GM19238 (cell line): ENCODE measurements around the gene IRF2BP1.
"Not testable (repeated sequence)": the region's sequence is repeated elsewhere in the genome, so short reads cannot be mapped to it uniquely, and the experiment has no call there.

Experiments used
- DNase-seq: peaks from one replicate; pipeline ENCODE4 v3.0.0; 2011; ENCODE audit warnings: low spot score; ENCODE audit not compliant: insufficient read length

IRF2BP1 gene

DNA sequence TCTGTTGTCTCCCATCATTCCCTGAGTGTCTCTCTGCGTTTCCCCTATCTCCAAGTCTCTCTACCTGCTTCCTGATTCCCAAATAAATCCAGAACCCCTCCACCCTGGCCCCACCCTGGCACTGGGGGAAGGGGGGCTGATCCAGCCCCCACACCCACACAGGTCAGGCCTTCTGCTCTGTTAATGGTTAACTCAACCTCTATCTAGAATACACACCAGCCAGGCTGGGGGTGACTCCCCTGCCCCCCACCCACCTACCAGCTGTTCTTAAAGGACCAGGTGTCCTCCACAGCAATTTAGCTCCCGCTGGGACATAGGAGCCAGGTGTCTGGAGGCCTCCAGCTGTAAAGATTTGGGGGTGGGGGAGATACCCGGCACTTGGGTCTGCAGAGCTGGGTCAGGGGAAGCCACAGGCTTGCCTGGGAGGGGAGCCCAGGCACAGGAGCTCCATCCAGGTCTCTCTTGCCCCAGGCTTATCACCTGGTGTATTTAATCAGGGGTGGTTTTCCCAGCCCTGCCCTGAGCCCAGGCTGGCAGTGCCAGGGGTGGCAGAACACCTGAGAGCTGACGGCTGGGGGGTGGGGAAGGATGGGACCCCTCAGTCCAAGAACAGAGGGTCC, 3.9 kb downstream of the IRF2BP1 start:
- no peak for DNase-seq

DNA sequence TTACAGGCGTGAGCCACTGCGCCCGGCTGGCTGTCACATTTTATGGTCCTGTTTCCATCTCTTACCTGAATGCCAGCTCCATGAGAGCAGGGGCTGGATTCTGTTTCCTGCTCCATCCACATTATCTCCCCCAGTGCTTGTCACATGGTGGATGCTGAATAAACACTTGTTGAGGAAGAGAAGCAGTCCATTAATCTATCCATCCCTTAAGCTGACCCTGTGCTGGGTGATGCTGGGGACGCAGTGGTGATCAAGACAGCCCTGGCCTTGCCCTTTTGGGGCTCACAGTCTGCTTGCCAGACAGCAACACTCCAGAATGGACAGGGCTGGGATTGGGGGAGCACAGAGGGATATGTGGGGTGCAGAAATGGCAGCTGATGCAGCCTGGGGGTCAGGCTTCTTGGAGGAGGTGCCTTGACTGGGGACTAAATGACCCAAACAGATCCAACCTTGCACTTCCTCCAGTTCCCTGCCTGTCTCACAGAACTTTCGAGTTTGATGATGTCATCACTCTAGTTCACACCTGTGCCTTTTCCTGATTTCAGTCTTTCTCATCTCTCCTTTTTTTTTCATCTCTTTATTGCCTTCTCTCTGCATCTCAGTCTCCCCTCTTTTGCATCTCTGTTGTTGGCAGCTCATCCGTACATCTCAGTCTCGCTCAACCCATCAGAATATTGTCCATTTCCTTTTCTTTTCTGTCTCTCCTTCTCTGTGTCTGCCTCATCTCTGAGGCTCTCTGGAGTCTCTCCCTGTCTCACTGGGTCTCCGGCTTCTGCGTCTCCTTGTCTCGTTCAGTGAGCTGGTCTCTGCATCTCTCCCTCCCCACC, 4.6 kb downstream of the IRF2BP1 start:
- DNase-seq = no peak

DNA sequence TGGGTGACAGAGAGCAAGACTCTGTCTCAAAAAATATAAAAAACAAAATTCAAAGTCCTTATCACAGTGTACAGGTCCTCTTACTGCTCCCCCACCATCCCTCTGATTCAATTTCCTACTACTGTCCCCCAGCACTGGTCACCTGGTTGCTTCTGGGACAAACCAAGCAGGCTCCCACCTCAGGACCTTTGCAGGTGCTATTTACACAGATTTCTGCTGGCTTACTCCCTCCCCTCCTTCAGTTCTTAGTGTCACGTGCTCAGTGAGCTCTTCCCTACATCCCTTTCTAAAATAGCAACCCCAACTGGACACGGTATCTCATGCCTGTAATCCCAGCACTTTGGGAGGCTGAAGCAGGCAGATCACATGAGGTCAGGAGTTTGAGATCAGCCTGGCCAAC, 6.0 kb downstream of the IRF2BP1 start:
- no peak for DNase-seq

DNA sequence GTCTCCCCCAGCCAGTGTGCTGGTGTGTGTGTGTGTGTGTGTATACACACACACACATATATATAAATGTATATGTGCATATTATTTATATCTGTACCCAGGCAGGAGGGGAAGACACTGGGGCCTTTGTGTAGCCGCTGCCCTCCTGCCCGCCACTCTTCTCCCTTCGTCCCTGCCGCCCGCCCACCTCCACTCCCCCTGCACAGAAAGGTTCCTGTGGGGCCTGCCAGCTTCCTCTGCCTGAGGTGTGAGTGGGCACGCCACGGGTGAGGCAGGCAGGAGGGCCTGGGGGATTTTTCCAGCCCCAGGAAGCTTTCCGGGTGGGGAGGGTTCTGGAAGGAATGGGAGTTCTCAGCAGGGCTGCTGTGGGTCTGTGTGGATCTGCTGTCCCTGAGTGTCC, 6.9 kb downstream of the IRF2BP1 start:
- DNase-seq = no peak

DNA sequence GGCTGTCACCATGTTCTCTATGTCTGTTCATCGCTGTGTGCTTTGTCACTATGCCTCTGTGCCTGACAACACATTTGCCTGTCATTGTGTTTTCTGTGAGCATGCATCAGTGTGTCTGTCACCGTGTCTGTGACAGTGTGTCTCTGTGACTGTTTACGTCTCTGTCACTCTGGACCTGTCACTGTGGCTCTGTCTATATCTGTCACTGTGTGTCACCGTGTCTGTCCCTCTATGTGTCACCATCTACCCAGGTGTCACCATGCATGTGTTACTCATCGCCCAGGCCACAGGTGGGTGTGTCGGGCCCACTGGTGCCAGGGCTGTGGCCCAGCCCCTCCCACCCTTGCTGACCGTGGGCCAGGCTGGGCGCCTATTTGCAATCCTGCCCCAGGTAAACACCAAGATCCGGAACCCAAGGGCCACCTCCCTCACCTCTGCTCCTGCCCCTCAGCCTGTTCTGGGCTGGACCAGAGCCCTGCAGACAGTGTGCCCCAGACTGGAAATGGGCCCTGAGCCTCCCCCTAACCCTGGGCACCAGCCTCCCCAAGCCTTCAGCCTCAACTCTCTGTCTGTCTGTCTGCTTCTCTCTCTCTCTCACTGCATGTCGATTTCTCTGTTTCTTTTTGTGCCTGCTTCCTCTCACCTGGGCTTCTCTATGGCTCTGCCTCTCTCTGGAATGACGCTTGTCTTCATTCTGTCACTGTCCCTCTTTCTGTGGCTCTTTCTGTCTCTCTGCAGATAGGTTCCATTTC, 7.7 kb downstream of the IRF2BP1 start:
- DNase-seq = no peak

DNA sequence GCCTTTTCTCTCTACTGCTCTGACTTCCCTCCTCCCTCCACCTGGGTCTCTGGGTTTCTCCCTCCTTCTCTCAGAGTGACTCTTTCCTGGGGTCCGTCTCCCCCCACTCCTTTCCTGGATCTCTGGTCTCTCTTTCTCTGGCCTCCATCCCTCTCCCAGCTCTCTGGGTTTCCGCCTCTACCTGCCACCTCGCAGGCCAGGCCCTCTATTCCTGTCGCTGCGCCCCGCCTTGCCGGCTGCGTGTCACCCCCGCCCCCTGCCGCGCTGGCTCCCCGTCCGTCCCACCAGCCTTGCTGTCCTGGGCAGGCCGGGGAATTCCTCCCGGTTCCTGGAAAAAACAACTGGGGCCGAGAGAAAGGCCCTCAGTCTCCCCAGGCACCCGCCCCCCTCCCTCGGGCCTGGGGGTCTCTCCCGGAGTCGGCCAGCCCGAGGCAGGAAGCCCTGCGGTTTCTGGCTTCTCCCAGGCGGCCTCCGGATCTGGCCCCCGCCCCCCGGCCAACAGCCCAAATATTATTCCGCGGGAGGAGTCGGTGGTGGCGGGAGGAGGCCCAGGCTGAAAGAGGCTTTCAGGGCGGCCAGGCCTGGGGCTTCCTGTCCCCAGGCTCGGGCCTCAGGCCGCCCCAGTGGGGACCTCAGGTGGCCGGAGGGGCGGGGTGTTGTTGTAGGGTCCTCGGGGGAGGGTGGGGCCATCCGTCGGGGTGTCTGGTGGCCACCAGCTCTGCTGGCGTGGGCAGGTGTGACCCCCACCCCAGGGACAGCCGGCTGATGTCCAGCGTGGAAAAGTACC, 9.3 kb downstream of the IRF2BP1 start:
- DNase-seq = peak; percentile 62

DNA sequence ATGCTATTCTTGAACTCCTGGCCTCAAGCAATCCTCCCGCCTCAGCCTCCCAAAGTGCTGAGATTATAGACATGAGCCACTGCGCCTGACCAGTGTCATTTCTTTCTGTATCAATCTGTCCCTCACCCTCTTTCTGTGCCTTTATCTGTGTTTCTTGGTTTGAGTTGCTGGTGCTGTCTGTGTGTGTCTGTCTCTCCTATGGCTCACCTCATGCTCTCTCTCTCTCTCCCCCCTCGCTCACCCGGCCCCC, 9.9 kb downstream of the IRF2BP1 start:
- no peak for DNase-seq

DNA sequence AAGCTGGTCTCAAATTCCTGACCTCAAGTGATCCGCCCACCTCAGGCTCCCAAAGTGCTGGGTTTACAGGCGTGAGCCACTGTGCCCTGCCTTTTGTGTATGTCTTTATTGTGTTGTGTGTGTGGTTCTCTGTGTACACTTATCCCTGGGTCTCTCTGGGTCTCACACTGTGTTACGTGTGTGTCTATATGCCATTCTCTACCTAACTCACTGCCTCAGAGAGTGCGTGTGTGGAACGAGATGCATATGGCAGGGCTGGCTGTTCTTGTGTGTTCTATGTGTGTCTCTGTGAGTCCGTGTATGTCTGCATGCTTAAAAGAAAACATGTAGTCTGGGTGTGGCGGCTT, 11.3 kb downstream of the IRF2BP1 start:
- DNase-seq = no peak

DNA sequence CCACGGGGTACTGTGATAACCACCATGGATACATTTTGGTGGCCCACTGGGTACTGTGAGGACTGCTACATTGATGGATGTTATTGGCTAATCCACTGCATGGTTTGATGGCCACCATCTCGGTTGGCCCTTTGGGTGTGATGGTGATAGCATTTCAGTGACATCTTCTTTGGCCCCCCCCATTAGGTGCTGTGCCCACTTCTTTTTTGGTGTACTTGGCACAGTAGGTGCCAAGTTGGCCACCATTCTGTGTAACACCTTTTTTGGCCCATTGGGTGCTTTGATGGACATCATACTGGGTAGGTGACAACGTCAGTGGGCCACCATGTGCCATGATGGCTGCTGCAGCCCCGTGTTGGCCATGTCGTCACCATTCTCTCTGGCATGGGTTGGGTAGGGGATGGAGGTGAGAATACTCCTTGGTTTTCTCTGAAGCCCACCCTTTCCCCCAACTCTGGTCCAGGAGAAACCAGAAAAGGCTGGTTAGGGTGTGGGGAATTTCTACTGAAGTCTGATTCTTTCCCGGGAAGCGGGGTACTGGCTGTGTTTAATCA, 12.6 kb downstream of the IRF2BP1 start:
- no peak for DNase-seq

DNA sequence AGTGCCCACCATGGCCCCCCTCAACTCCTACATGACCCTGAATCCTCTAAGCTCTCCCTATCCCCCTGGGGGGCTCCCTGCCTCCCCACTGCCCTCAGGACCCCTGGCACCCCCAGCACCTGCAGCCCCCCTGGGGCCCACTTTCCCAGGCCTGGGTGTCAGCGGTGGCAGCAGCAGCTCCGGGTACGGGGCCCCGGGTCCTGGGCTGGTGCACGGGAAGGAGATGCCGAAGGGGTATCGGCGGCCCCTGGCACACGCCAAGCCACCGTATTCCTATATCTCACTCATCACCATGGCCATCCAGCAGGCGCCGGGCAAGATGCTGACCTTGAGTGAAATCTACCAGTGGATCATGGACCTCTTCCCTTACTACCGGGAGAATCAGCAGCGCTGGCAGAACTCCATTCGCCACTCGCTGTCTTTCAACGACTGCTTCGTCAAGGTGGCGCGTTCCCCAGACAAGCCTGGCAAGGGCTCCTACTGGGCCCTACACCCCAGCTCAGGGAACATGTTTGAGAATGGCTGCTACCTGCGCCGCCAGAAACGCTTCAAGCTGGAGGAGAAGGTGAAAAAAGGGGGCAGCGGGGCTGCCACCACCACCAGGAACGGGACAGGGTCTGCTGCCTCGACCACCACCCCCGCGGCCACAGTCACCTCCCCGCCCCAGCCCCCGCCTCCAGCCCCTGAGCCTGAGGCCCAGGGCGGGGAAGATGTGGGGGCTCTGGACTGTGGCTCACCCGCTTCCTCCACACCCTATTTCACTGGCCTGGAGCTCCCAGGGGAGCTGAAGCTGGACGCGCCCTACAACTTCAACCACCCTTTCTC, 13.6 kb downstream of the IRF2BP1 start:
- no peak for DNase-seq

DNA sequence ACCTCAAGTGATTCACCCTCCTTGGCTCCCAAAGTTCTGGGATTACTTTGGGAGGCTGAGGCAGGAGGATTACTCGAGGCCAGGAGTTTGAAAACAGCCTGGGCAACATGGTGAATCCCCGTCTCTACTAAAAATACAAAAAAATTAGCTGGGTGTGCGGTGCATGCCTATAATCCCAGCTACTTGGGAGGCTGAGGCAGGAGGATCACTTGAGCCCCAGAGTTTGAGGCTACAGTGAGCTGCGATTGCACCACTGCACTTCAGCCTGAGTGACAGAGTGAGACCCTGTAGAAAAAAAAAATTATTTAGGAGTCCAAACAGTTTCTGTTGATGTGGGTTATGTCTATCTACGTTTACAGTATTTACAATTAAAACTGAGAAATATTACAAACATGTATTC, 15.1 kb downstream of the IRF2BP1 start:
- no peak for DNase-seq

DNA sequence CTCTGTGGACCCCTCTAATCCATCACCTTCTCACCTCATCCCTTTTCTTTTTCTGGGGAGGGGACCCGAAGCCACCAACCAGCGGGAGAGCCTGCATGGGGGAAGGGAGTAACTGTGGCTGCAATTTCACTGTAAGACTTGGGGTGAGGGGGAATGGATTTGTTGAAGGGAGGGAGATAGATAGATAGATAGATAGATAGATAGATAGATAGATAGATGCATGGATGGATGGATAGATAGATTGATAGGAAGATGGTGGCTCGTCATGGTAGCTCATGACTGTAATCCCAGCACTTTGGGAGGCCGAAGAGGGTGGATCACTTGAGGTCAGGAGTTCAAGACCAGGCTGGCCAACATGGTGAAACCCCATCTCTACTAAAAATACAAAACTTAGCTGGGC, 18.7 kb downstream of the IRF2BP1 start:
- not testable (repeated sequence) for DNase-seq

DNA sequence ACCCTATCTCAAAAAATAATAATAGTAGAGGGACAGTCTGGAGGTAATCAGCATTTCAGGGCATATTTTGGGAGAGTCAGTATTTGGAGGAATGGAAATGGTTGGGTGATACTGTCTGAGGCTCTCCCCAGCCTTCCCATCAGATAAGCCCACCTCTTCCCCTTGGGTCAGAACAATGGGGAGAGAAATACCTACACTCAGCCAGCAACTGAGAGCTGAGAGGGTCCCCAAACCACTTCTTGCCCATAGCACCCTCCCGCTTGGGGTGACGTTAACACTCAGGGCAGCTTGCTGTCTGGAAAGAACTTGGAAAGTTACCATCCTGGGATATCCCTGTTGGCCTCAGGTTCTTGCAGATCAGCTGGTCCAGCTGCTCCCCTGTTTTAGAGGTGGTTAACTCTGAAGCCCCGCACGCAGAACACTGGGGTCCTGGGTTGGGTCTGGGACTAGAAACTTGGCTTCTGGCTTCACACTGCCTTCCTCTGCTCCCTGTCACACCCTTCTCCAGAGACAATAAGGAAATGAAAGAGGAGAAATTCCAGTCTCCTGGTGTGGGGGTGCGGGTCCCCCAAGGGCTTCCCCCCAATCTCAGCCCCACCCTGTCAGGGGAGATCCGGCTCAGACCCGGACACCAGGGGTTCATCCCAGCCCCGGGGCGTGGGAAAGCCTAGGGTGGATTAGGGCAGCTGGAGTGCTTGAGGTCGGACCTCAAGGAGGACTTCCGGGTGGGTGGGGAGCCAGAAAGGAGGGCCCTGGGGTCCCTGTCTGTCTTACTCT, 19.4 kb downstream of the IRF2BP1 start:
- no peak for DNase-seq

DNA sequence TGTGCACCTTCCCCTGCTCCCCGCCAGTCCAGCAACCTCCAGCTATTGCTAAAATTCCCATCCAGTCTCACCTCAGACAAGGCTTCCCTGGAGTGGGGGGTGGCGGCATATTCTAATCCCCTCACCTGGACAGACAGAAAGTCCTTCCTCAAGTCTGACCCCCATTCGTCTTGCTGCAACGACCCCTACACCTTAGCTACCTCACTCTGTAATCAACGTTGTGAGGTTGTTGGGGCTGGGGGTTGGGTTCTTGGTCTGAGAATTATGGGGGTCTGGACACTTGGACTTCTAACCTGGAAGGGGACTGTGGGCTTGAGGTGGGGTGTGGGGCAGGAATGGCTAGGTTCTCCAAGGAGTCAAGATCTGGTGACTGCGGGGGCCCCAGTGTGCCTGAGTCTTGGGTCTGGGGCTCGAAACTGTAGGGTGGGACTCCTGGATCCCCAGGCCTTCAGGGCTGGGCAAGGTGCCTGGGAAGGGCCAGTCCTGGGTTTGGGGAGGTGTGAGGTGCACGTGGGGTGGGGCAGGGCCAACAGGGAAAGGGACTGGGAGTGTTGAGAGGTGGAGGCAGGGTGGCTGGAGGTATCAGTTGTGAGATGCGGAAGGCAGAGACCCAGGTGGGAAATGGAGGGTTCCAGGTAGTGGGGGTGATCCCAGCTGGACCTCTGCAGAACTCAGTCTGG, 20.5 kb downstream of the IRF2BP1 start:
- no peak for DNase-seq

DNA sequence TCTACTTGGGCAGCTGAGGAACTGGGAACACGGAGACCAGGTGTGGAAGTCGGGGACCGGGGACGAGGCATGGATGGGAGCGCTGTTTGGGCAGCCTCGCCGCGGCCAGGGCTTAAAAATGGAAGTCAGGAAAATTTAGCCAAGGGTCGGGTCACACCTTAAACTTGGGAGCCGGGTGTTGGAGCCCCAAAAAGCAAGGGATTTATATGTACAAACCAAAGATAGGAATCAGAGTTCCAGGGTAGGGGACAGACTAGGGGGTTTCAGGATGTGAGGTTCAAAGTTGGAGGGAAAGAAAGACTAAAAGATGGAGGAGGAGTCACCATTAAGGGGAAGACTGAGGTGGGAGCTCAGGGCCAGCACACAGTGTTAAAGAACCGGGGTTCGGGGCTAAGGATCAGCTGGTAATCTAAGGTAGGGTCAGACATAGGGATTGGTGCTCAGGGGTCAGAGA, 21.3 kb downstream of the IRF2BP1 start:
- DNase-seq = no peak

DNA sequence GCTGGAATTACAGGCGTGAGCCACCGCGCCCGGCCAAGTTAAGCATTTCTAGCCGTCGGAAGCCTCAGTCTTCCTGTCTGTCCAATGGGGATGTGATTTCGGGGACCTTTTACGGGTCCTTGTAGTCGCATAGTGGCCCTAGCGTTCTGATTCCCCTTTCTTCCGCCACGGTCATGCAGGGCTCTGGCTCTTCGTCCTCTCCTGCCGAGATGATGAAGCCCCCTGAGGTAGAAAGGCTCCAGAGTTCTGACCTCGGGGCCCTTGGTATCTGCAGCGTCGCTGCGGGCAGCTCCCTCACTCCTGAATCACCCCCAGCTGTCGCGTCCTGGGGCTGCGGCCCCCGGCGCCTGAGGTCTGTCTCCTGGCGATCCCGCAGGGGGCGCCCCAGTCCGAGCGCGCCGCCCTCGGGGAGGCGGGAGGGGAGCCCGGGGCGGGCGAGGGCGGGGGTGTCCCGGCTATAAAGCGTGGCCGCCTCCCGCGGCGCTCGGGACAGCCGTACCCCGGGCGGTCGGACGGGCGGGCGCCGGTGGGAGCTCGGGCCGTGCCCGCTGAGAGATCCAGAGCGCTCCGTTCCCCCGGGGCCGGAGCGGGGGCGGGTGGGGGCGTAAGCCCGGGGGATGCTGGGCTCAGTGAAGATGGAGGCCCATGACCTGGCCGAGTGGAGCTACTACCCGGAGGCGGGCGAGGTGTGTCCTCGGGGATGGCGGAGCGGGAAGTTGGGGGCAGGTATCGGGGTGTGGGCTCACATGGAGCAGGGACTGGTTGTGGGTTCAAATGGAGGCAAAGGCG, 21.9 kb downstream of the IRF2BP1 start, which contains the start of gene FOXA3:
Gene FOXA3 (plus strand): TSS at position 487 of the 789 bp plus-strand sequence. CDS start 131 bp downstream, at position 618.
- peak; percentile 88 for DNase-seq

DNA sequence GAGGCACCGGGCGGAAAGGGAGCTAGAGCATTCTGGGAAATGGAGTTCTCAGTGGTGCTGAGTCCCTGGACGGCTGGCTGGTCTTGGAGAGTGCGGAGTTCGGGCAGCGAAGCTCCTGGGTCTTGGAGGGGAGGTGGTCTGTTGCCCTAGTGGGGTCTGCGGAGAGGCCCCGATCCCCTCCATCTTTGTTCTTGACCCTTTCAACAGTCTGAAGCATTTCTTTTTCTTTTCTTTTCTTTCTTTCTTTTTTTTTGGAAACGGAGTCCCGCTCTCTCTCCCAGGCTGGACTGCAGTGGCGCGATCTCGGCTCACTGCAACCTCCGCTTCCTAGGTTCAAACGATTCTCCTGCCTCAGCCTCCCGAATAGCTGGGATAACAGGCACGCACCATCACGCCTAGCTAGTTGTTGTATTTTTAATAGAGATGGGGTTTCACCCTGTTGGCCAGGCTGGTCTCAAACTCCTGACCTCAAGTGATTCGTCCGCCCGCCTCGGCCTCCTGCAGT, 22.6 kb downstream of the IRF2BP1 start:
- no peak for DNase-seq
